ENCODE data around the gene GIGYF1.

GIGYF1 gene

GRCh38 chr7:100692578-100692961 lies 1.5 kb downstream of the GIGYF1 start:
- DNase-seq (ENCODE audit: extremely low read depth, low read depth), result no peak
- no peak for TF ChIP-seq CTCF (IDR thresholded peaks at IDR 0.05; ENCODE audit: low read depth, low read length)

GRCh38 chr7:100691676-100692577 lies 2.1 kb downstream of the GIGYF1 start:
- TF ChIP-seq CTCF (IDR thresholded peaks at IDR 0.05; ENCODE audit: low read depth, low read length), result peak; percentile 91
- peak; percentile 27 for DNase-seq (ENCODE audit: extremely low read depth, low read depth)

- no peak for TF ChIP-seq CTCF (IDR thresholded peaks at IDR 0.05; ENCODE audit: low read depth, low read length)
- no peak for DNase-seq (ENCODE audit: extremely low read depth, low read depth)
These were observed 4.6 kb downstream of the GIGYF1 start for GRCh38 chr7:100689230-100690135.

- DNase-seq (ENCODE audit: extremely low read depth, low read depth), result no peak
- TF ChIP-seq CTCF (IDR thresholded peaks at IDR 0.05; ENCODE audit: low read depth, low read length), result no peak
These were observed 5.7 kb downstream of the GIGYF1 start for GRCh38 chr7:100688326-100688860.

GRCh38 chr7:100687751-100688300 lies 6.2 kb downstream of the GIGYF1 start:
- TF ChIP-seq CTCF (IDR thresholded peaks at IDR 0.05; ENCODE audit: low read depth, low read length), result no peak
- DNase-seq (ENCODE audit: extremely low read depth, low read depth), result no peak

GRCh38 chr7:100687261-100687660 lies 6.8 kb downstream of the GIGYF1 start:
- TF ChIP-seq CTCF (IDR thresholded peaks at IDR 0.05; ENCODE audit: low read depth, low read length), result no peak

More at GRCh38 chr7:100687261-100687660, 6.8 kb downstream of the GIGYF1 start:
- no peak for DNase-seq (ENCODE audit: extremely low read depth, low read depth)

Data from AG09319 (cell line).